ENCODE data around the gene CHMP5. TPM values are rescaled to one million over a fixed set of nuclear protein-coding genes. Genes with fewer than 3 reads are reported as not detected.
"Not testable (repeated sequence)": the region's sequence is repeated elsewhere in the genome, so short reads cannot be mapped to it uniquely, and the experiment has no call there.

Gene CHMP5
- total RNA-seq, 1 donor from 2014 or later = 77.8 TPM

DNA sequence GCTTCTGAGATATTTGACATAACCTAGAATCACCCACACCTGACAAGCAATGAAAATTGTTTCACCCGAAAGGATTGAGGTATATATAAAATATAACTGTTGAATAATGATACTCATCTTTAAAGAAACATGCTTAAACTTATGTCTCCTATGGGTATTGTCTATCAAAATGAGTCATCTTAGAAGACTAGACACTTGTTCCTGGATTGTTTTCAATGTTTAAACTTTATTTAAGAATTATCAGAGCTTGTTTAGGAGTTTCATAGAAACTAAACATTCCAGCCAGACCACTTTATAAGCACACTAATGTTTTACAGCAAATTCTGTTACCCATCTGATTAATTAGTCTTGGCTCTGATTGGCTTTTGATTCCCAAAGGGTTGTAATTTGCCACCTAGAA, 45.1 kb downstream of the CHMP5 start:
- H3K27ac ChIP-seq = no peak overlapping the region
- H3K4me3 ChIP-seq = no peak overlapping the region
- peaks cover 100% of the 10 kb centered on the region for H3K36me3 ChIP-seq
- no peak for ATAC-seq
- DNase-seq = no peak
- intact Hi-C loops (cut with DNase I) = no loop called here
- no peak for TF ChIP-seq CTCF (IDR thresholded peaks at IDR 0.05)
- H3K27me3 ChIP-seq = no peaks in the 10 kb centered on the region
- no peaks in the 10 kb centered on the region for H3K9me3 ChIP-seq
- H3K4me1 ChIP-seq = no peaks in the 10 kb centered on the region

DNA sequence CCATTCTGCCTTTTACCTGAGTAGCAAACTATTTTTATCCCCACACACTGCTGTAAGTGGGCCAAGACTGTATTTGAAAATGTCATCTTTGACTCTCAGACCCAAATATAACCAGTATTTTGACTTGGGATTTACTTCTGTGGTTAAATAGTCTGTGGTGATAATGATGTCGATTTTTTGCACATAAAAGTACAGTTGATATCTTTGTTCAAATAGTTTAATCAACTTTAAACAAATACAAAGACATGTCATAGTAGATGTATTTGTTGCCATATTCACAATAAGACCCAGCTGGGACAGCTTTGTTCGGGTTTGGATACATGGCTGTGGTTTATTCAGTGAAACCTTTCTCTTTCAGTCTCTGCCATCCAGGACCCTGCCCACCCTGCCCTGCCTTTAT, 45.9 kb downstream of the CHMP5 start:
- H3K4me1 ChIP-seq = no peaks in the 10 kb centered on the region
- ATAC-seq = no peak
- DNase-seq = no peak
- TF ChIP-seq CTCF (IDR thresholded peaks at IDR 0.05) = no peak
- intact Hi-C loops (cut with DNase I) = no loop called here
- no peaks in the 10 kb centered on the region for H3K9me3 ChIP-seq
- H3K4me3 ChIP-seq = no peak overlapping the region
- no peak overlapping the region for H3K27ac ChIP-seq
- no peaks in the 10 kb centered on the region for H3K27me3 ChIP-seq
- peaks cover 100% of the 10 kb centered on the region for H3K36me3 ChIP-seq

GRCh38 chr9:33311953-33312352, 47.1 kb downstream of the CHMP5 start:
- H3K9me3 ChIP-seq = no peaks in the 10 kb centered on the region
- intact Hi-C loops (cut with DNase I) = no loop called here
- H3K4me1 ChIP-seq = no peaks in the 10 kb centered on the region
- no peak for TF ChIP-seq CTCF (IDR thresholded peaks at IDR 0.05)
- H3K27me3 ChIP-seq = no peaks in the 10 kb centered on the region
- no peak for DNase-seq
- no peak for ATAC-seq
- H3K36me3 ChIP-seq = peaks cover 98% of the 10 kb centered on the region
- H3K27ac ChIP-seq = no peak overlapping the region
- no peak overlapping the region for H3K4me3 ChIP-seq

DNA sequence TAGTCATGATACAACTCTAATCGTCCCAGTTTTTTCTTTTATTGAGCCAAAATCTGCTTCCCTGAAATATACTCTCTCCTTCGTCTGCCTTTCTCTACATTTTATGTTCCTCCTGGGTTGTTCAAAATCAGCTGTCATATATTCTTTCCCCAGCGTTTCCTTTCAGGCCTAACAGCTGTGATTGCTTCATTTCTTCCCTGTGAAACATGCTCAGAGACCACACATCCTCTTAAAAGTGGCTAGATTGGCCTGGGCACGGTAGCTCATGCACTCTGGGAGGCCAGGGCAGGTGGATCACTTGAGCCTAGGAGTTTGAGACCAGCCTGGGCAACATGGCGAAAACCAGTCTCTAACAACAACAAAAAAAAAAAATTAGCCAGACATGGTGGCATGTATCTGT, 50.5 kb downstream of the CHMP5 start:
- intact Hi-C loops (cut with DNase I) = no loop called here
- no peak for TF ChIP-seq CTCF (IDR thresholded peaks at IDR 0.05)
- H3K27ac ChIP-seq = no peak overlapping the region
- no peak for DNase-seq
- no peaks in the 10 kb centered on the region for H3K27me3 ChIP-seq
- no peaks in the 10 kb centered on the region for H3K4me1 ChIP-seq
- H3K4me3 ChIP-seq = no peak overlapping the region
- peaks cover 98% of the 10 kb centered on the region for H3K36me3 ChIP-seq
- no peaks in the 10 kb centered on the region for H3K9me3 ChIP-seq
- no peak for ATAC-seq

GRCh38 chr9:33317136-33317535, 52.3 kb downstream of the CHMP5 start:
- peak; percentile 39 for ATAC-seq
- not testable (repeated sequence) for H3K27ac ChIP-seq
- peaks cover 98% of the 10 kb centered on the region for H3K36me3 ChIP-seq

DNA sequence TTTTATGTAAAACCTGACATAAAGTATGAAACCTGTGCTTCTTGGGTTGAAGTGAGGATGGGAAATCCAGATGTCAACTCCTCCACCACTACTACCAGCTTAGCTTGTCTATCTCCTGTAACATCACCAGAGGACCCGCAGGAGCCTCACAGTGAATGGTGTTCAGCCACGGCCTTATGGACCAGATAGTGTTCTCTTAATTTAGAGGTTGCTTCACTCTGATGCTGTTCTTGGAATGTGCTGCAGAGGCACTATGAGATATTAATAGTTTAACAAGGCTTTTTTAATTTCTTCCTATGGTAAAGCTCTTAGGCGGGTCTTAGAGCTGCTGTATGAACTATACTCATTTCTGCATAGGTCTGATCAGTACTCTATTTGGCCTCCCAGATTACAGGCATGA, 53.4 kb downstream of the CHMP5 start:
- Histone ChIP-seq H3K36me3 (peaks cover 98% of the 10 kb centered on the region), H3K27ac (no peak overlapping the region), H3K4me3 (no peak overlapping the region), H3K9me3 (no peaks in the 10 kb centered on the region), H3K27me3 (no peaks in the 10 kb centered on the region), H3K4me1 (no peaks in the 10 kb centered on the region)
- DNase-seq (no peak), ATAC-seq (no peak)
- TF ChIP-seq CTCF (IDR thresholded peaks at IDR 0.05) = no peak
- intact Hi-C loops (cut with DNase I) = no loop called here

More at GRCh38 chr9:33317136-33317535, 52.3 kb downstream of the CHMP5 start:
- H3K27me3 ChIP-seq; intact Hi-C loops (cut with DNase I); H3K4me1 ChIP-seq; DNase-seq; H3K4me3 ChIP-seq; H3K9me3 ChIP-seq: not testable (repeated sequence)

Measured in upper lobe of right lung (tissue), 1 donor.